NOMO-1 (cell line): ENCODE data around the gene DPY19L2.
"Not testable (repeated sequence)": the region's sequence is repeated elsewhere in the genome, so short reads cannot be mapped to it uniquely, and the experiment has no call there.

Experiments used
- DNase-seq, 2 experiments: peaks; one replicate each; lab custom pipeline; 2025; ENCODE audit not compliant: unreplicated experiment in 2 of 2; lab: John Stamatoyannopoulos, UW

DPY19L2 gene

DNA sequence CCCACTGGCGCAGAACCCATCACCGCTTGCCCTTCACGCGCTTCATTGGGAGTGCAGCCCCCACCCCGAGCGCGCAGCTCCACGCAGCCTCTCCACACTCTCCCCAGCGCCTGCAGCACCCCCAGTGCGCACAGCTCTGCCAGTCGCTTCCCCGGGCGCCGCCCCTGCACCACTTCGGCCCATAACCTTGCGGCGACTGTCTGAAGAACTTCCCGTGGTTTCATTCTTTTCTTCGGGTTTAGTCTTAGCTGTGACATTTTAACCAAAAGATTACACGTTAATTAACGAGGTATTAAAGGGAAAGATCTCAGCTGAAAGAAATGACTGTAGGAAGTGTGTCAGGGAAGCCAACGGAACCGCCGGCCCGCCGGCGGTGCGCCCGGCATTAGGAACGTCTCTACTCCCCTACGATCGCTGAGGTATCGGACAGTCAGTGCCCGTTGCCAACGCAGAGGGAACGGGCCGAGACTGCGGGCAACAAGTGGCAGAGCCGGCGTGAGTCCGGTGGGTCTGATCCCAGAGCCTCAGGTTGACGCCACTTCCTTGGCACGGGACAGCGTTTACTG lies 590 bp upstream of the DPY19L2 start:
- not testable (repeated sequence) for DNase-seq

GRCh38 chr12:63663005-63663404 lies 5.3 kb downstream of the DPY19L2 start:
- DNase-seq = not testable (repeated sequence)

GRCh38 chr12:63658501-63658900 lies 9.8 kb downstream of the DPY19L2 start:
- not testable (repeated sequence) for DNase-seq

DNA sequence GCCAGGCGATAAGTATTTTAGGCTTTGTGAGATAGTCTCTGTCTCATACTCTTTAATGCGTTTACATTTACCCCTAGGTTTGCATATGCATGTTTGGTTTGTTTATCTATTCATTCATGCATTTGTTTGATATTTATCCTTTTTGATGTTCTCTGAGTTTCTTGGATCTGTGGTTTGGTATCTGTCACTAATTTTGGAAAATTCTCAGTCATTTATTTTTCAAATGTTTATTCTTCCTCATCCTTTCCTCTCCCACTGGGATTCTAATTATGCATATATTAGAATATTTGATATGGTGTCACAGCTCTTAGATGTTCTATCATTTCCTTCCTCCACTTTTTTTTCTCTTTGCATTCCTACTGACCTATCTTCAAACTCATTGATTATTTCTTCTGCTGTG lies 11.9 kb downstream of the DPY19L2 start:
- not testable (repeated sequence) for DNase-seq

DNA sequence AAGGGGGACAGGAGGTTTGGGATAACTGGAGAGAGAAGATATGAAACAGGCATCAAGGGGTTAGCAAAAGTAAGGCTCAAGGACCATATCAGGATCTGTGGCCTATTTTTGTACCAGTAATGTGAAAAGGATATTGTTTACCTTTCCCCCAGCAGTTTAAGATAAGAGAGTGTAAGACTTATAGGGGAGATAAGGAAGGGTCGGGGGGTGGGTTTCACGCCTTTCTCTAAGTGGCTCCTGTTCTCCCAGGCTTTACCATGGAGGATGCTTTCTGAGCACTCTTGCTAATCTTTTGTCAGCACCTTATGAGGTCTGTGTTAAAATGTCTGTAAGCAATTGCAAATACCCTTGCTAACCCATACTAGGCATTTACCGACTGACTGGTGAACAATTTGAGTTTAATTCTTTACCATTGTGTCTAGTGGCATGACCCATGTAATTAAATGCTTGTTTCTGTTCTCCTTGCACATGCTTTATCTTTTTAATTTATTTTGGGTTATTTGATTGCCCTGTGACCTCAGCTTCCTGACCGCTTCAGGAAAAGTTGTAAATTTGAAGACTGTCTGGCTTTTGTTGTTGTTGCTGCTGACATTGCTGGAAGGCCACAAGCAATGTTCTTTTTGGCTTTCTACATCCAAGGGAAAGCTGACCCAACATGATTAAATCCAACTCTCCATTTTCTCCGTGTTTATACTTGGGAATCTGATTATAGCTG lies 12.6 kb downstream of the DPY19L2 start:
- not testable (repeated sequence) for DNase-seq

GRCh38 chr12:63654481-63654880 lies 13.8 kb downstream of the DPY19L2 start:
- not testable (repeated sequence) for DNase-seq

- DNase-seq = not testable (repeated sequence)
Measured at GRCh38 chr12:63649517-63649916, 18.8 kb downstream of the DPY19L2 start.

- not testable (repeated sequence) for DNase-seq
Measured at GRCh38 chr12:63643381-63644140, 24.7 kb downstream of the DPY19L2 start.

DNA sequence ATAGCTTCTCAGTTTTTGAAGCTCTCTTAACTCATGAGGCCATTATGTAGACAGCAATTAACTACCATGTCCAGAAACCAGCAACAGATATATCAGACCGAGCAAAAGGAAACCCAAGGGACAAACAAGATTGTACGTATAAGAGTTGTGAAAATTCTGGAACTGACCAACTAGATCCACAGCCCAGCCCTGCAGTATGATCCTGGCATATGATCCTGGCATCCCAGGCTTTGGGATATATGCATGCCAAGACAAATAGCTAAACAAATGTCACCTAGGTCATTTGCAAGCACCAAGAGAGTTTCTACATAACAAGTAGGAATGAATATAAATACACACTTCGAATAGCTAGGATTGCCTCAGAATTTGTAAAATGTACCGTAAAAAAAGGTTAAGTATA lies 44.0 kb downstream of the DPY19L2 start:
- not testable (repeated sequence) for DNase-seq

GRCh38 chr12:63615544-63615943 lies 52.7 kb downstream of the DPY19L2 start:
- not testable (repeated sequence) for DNase-seq

- not testable (repeated sequence) for DNase-seq
Measured at GRCh38 chr12:63611285-63611684, 57.0 kb downstream of the DPY19L2 start.

GRCh38 chr12:63609281-63609680 lies 59.0 kb downstream of the DPY19L2 start:
- not testable (repeated sequence) for DNase-seq

GRCh38 chr12:63604985-63605384 lies 63.3 kb downstream of the DPY19L2 start:
- not testable (repeated sequence) for DNase-seq

- not testable (repeated sequence) for DNase-seq
Measured at GRCh38 chr12:63594828-63595227, 73.5 kb downstream of the DPY19L2 start.

GRCh38 chr12:63584426-63584825 lies 83.9 kb downstream of the DPY19L2 start:
- not testable (repeated sequence) for DNase-seq

GRCh38 chr12:63583289-63583688 lies 85.0 kb downstream of the DPY19L2 start:
- not testable (repeated sequence) for DNase-seq

- DNase-seq = not testable (repeated sequence)
Measured at GRCh38 chr12:63577631-63578030, 90.7 kb downstream of the DPY19L2 start.

- not testable (repeated sequence) for DNase-seq
Measured at GRCh38 chr12:63572038-63572437, 96.3 kb downstream of the DPY19L2 start.

DNA sequence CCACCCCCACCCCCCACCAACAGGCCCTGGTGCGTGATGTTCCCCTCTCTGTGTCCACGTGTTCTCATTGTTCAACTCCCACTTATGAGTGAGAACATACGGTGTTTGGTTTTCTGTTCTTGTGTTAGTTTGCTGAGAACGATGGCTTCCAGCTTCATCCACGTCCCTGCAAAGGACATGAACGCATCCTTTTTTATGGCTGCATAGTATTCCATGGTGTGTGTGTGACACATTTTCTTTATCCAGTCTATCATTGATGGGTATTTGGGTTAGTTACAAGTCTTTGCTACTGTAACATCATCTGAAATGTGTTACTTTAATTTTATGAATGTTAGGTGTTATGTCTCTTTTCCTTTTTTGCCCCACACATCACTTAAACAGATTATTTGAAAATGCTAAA lies 109.8 kb downstream of the DPY19L2 start:
- not testable (repeated sequence) for DNase-seq

- not testable (repeated sequence) for DNase-seq
Measured at GRCh38 chr12:63551397-63551796, 116.9 kb downstream of the DPY19L2 start.

GRCh38 chr12:63549034-63549433 lies 119.3 kb downstream of the DPY19L2 start:
- DNase-seq = not testable (repeated sequence)
